HEK293T (cell line): ENCODE data around the gene GNB5.

Source experiments
- ARNT ChIP-seq: fragments of 450-650 bp; IDR thresholded peaks from 2 replicates; pipeline ENCODE4 v1.6.1; 2017; ENCODE audit warnings: mild to moderate bottlenecking
- BHLHE40 ChIP-seq: fragments of 450-650 bp; IDR thresholded peaks from 2 replicates; pipeline ENCODE4 v1.6.1; 2016; ENCODE audit warnings: mild to moderate bottlenecking, moderate library complexity, borderline replicate concordance
- CTBP1 ChIP-seq: fragments of 450-650 bp; IDR thresholded peaks from 2 replicates; pipeline ENCODE4 v1.6.1; 2016; ENCODE audit warnings: borderline replicate concordance
- FOXA1 ChIP-seq: fragments of 450-650 bp; IDR thresholded peaks from 2 replicates; pipeline ENCODE4 v1.6.1; 2016; ENCODE audit warnings: mild to moderate bottlenecking
- FOXK2 ChIP-seq: fragments of 450-650 bp; IDR thresholded peaks from 2 replicates; pipeline ENCODE4 v1.6.1; 2016; ENCODE audit warnings: mild to moderate bottlenecking
- FOXM1 ChIP-seq: fragments of 450-650 bp; IDR thresholded peaks from 2 replicates; pipeline ENCODE4 v1.6.1; 2017; ENCODE audit warnings: mild to moderate bottlenecking, borderline replicate concordance
- HDGF ChIP-seq: fragments of 450-650 bp; IDR thresholded peaks from 2 replicates; pipeline ENCODE4 v1.6.1; 2017; ENCODE audit warnings: antibody characterized with exemption, borderline replicate concordance
- NFRKB ChIP-seq: fragments of 450-650 bp; IDR thresholded peaks from 2 replicates; pipeline ENCODE4 v1.6.1; 2016; ENCODE audit warnings: mild to moderate bottlenecking, moderate library complexity
- SP1 ChIP-seq: fragments of 450-650 bp; IDR thresholded peaks from 2 replicates; pipeline ENCODE4 v1.6.1; 2017
- SUZ12 ChIP-seq: fragments of 450-650 bp; IDR thresholded peaks from 2 replicates; pipeline ENCODE4 v1.6.1; 2016; ENCODE audit warnings: mild to moderate bottlenecking
- TARDBP ChIP-seq: fragments of 450-650 bp; IDR thresholded peaks from 2 replicates; pipeline ENCODE4 v1.6.1; 2016
- ZNF384 ChIP-seq: fragments of 450-650 bp; IDR thresholded peaks from 2 replicates; pipeline ENCODE4 v1.6.1; 2016
- TF ChIP-seq, protein P1 (sequence below): fragments of 450-650 bp; IDR thresholded peaks from 2 replicates; pipeline ENCODE4 v1.6.1; 2016

DNA sequence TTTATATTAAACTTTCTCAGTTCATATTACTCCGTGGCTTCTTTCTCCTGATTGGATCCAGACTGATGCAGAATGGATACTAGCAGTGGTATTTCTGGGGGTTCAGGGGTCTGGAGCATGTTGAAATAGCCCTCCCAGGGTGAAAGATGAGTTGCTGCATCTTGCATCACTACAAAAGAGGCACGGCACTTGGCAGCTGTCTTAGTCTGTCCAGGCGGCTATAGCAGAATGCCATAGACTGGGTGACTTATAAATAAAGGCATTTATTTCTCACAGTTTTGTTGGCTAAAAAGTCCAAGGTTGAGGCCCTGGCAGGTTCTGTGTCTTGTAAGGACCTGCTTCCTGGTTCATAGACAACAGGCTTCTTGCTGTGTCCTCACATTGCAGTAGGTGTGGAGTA is 78.0 kb downstream of the GNB5 start:
- TF ChIP-seq SP1 (no peak), FOXM1 (no peak), SUZ12 (no peak), ARNT (no peak), TARDBP (no peak), HDGF (no peak), BHLHE40 (no peak), FOXK2 (no peak), NFRKB (no peak), CTBP1 (no peak), ZNF384 (no peak), FOXA1 (no peak)
- TF ChIP-seq, protein P1, sequence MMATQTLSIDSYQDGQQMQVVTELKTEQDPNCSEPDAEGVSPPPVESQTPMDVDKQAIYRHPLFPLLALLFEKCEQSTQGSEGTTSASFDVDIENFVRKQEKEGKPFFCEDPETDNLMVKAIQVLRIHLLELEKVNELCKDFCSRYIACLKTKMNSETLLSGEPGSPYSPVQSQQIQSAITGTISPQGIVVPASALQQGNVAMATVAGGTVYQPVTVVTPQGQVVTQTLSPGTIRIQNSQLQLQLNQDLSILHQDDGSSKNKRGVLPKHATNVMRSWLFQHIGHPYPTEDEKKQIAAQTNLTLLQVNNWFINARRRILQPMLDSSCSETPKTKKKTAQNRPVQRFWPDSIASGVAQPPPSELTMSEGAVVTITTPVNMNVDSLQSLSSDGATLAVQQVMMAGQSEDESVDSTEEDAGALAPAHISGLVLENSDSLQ = no peak
